NT2/D1 (cell line): ENCODE results near the gene LTBP4.

Experiments
- DNase-seq: peaks from one replicate; pipeline ENCODE4 v3.0.0-alpha.2; 2011; ENCODE audit warnings: low read depth, low spot score
- H3K27me3 ChIP-seq: 2 replicates; pipeline ENCODE4 v1.6.0; 2011; ENCODE audit warnings: mild to moderate bottlenecking; ENCODE audit not compliant: insufficient read length, insufficient read depth
- H3K36me3 ChIP-seq: 2 replicates; pipeline ENCODE4 v1.6.1; 2011; ENCODE audit warnings: mild to moderate bottlenecking, low read length, mixed read lengths; ENCODE audit not compliant: insufficient read depth, insufficient read length
- H3K4me1 ChIP-seq: 2 replicates; pipeline ENCODE4 v1.5.1; 2011; ENCODE audit not compliant: insufficient read depth, insufficient read length
- H3K4me3 ChIP-seq: 2 replicates; pipeline ENCODE4 v1.5.1; 2011; ENCODE audit warnings: low read depth; ENCODE audit not compliant: insufficient read length
- H3K9ac ChIP-seq: 2 replicates; pipeline ENCODE4 v1.6.0; 2011; ENCODE audit warnings: low read depth; ENCODE audit not compliant: insufficient read length
- H3K9me3 ChIP-seq: 2 replicates; pipeline ENCODE4 v1.5.1; 2011; ENCODE audit warnings: mild to moderate bottlenecking, low read length; ENCODE audit not compliant: insufficient read depth
- SUZ12 ChIP-seq: IDR thresholded peaks from 2 replicates; pipeline ENCODE4 v1.6.1; 2011; ENCODE audit not compliant: insufficient read length, insufficient read depth; ENCODE audit errors: extremely low read depth
- YY1 ChIP-seq: IDR thresholded peaks from 2 replicates; pipeline ENCODE4 v1.6.1; 2011; ENCODE audit not compliant: insufficient read length, insufficient read depth
- ZNF274 ChIP-seq: IDR thresholded peaks from 2 replicates; pipeline ENCODE4 v1.6.1; 2011; ENCODE audit warnings: mild to moderate bottlenecking, low read depth, low read length

Gene LTBP4

GRCh38 chr19:40605216-40605971 lies 4.2 kb downstream of the LTBP4 start:
- DNase-seq = no peak
- TF ChIP-seq ZNF274 = no peak
- no peak for TF ChIP-seq YY1
- no peak for TF ChIP-seq SUZ12
- H3K9ac ChIP-seq = peak overlapping the region; percentile 72
- no peaks in the 10 kb centered on the region for H3K9me3 ChIP-seq
- H3K36me3 ChIP-seq = no peaks in the 10 kb centered on the region
- H3K4me3 ChIP-seq = peak overlapping the region; percentile 21
- H3K27me3 ChIP-seq = peaks cover 49% of the 10 kb centered on the region
- peaks cover 4% of the 10 kb centered on the region for H3K4me1 ChIP-seq

DNA sequence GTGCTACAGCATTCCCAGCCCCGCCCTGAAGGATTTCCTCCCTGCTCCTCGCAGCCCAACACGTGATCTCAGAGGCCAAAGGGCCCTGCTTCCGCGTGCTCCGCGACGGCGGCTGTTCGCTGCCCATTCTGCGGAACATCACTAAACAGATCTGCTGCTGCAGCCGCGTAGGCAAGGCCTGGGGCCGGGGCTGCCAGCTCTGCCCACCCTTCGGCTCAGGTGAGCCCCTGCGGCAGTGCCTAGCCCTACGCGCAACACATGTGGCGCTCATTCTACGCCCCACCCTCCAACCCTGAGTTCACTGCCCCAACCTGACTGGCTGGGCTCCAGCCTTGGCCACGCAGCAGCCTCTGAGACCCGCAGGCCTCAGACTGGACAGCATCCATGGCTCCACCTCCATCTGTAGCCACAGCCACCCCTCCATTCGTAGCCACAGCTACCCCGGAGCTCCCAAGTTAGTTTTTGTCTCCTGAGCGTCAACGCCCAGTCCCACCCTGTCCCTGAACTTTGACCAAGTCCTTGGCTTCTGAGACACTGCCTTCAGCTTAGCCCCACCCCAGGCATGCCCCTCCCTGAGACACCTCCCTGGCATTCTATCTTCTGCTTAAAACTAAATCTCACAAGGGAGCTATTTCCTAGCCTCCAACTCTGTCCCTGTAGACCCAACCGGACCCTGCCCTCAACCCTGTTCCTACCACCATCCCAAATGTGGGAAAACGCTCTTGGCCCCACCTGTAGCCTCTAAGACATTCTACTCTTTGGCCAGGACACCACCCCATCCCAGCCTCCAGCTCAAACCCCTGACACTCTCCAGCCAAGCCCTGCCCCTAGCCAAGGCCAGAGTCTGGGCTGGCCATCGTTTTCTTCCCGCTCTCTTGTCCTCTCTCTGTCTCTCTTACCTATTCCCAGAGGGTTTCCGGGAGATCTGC lies 6.4 kb downstream of the LTBP4 start:
- peaks cover 56% of the 10 kb centered on the region for H3K27me3 ChIP-seq
- no peak overlapping the region for H3K9ac ChIP-seq

GRCh38 chr19:40608240-40608621 lies 7.1 kb downstream of the LTBP4 start:
- Histone ChIP-seq H3K27me3 (peaks cover 56% of the 10 kb centered on the region), H3K9me3 (no peaks in the 10 kb centered on the region), H3K4me3 (no peak overlapping the region), H3K4me1 (peaks cover 6% of the 10 kb centered on the region), H3K36me3 (no peaks in the 10 kb centered on the region), H3K9ac (no peak overlapping the region)
- no peak for TF ChIP-seq YY1
- TF ChIP-seq ZNF274 = no peak
- TF ChIP-seq SUZ12 = no peak
- no peak for DNase-seq

More for the DNA sequence above, 6.4 kb downstream of the LTBP4 start:
- no peak for TF ChIP-seq YY1
- TF ChIP-seq SUZ12 = no peak
- no peak for TF ChIP-seq ZNF274
- DNase-seq = no peak
- no peaks in the 10 kb centered on the region for H3K9me3 ChIP-seq
- H3K36me3 ChIP-seq = no peaks in the 10 kb centered on the region
- peaks cover 4% of the 10 kb centered on the region for H3K4me1 ChIP-seq
- H3K4me3 ChIP-seq = no peak overlapping the region

DNA sequence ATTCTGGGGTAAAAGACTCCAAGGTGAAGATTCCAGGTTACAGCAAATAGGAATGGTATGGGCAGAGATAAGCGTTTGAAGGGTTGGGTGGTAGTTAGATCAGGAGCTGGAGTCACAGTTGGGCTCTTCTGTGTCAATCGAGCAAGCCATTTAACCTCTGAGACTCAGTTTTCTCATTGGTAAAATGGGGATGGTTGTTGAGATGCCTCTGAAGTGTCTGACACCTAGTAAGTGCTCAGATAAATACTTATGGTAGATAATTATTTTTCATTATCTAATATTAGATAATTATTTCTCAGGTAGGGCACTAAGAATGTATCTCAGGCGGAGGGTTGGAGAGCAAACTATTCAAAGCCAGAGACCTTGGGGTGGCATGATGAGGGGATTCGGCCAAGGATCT lies 7.8 kb downstream of the LTBP4 start:
- TF ChIP-seq YY1 = no peak
- TF ChIP-seq ZNF274 = no peak
- no peak for TF ChIP-seq SUZ12
- Histone ChIP-seq H3K9ac (peak overlapping the region; percentile 50), H3K9me3 (no peaks in the 10 kb centered on the region), H3K27me3 (peaks cover 56% of the 10 kb centered on the region), H3K4me3 (no peak overlapping the region), H3K36me3 (no peaks in the 10 kb centered on the region), H3K4me1 (peaks cover 6% of the 10 kb centered on the region)
- DNase-seq = no peak

DNA sequence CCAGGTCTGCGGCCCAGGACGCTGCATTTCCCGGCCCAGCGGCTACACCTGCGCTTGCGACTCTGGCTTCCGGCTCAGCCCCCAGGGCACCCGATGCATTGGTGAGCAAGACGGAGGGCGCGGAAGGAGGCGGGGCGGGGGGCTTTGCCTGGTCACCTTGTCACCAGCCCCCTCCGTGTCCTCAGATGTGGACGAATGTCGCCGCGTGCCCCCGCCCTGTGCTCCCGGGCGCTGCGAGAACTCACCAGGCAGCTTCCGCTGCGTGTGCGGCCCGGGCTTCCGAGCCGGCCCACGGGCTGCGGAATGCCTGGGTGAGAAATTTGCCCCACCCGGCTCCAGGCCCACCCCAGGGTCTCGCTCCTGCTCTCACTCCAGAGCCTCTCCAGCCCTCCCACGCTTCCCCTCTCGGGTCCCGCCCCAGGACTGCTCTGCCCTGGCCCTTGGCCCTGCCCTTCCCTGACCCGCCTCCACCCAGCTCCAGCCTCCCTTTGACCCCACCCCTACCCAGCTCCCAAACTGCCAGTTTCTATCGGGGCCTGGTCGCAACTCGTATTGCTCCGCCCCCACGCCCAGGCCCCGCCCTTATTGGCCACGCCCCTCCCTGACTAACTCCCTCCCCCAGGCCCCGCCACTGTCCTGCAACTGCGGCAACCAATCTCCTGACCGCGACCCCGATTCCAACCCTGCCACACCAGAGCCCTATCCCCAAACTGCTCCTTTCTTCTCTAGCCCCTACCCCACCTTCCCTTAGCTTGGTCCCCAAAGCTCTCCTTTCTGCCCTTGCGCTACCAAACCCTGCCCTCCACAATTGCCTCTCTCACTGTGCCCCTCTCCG lies 8.6 kb downstream of the LTBP4 start:
- no peaks in the 10 kb centered on the region for H3K36me3 ChIP-seq
- peak; percentile 47 for DNase-seq
- H3K9me3 ChIP-seq = no peaks in the 10 kb centered on the region
- H3K4me1 ChIP-seq = peaks cover 10% of the 10 kb centered on the region
- H3K27me3 ChIP-seq = peaks cover 53% of the 10 kb centered on the region
- H3K9ac ChIP-seq = peak overlapping the region; percentile 64
- TF ChIP-seq ZNF274 = no peak
- TF ChIP-seq YY1 = no peak
- TF ChIP-seq SUZ12 = no peak
- H3K4me3 ChIP-seq = peak overlapping the region; percentile 45

DNA sequence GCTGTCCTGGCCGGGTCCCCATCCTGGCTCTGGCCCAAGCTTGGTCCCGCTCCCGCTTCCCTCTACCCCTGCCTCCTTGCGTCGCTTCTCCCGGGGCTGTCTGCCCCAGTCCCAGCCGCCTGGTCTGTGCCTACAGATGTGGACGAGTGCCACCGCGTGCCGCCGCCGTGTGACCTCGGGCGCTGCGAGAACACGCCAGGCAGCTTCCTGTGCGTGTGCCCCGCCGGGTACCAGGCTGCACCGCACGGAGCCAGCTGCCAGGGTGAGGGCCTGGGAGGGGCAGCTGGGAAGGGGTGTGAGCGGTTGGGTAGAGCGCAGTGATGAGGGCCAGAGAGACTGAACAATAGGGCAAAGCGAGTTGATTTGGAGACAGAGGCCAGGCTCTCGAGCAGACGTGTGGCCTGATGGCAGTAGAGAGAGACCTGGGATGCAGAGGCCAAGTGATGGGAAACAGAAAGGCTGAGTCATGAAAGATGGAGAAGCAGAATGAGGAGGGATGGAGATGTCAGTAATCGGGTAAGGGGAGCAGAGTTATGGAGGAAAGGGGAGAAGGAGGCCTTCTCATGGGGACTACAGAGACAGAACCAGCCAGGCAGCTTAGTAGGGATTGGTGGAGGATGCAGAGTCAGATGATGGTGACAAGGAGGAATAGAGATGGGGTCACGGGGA lies 9.4 kb downstream of the LTBP4 start:
- Histone ChIP-seq H3K4me1 (peaks cover 6% of the 10 kb centered on the region), H3K36me3 (no peaks in the 10 kb centered on the region), H3K9me3 (no peaks in the 10 kb centered on the region), H3K4me3 (no peak overlapping the region), H3K9ac (peak overlapping the region; percentile 64), H3K27me3 (peaks cover 51% of the 10 kb centered on the region)
- DNase-seq = no peak
- TF ChIP-seq SUZ12 (no peak), ZNF274 (no peak), YY1 (no peak)
